ENCODE measurements around the gene CTCFL.
"Not testable (repeated sequence)": the region's sequence is repeated elsewhere in the genome, so short reads cannot be mapped to it uniquely, and the experiment has no call there.

Gene CTCFL

DNA sequence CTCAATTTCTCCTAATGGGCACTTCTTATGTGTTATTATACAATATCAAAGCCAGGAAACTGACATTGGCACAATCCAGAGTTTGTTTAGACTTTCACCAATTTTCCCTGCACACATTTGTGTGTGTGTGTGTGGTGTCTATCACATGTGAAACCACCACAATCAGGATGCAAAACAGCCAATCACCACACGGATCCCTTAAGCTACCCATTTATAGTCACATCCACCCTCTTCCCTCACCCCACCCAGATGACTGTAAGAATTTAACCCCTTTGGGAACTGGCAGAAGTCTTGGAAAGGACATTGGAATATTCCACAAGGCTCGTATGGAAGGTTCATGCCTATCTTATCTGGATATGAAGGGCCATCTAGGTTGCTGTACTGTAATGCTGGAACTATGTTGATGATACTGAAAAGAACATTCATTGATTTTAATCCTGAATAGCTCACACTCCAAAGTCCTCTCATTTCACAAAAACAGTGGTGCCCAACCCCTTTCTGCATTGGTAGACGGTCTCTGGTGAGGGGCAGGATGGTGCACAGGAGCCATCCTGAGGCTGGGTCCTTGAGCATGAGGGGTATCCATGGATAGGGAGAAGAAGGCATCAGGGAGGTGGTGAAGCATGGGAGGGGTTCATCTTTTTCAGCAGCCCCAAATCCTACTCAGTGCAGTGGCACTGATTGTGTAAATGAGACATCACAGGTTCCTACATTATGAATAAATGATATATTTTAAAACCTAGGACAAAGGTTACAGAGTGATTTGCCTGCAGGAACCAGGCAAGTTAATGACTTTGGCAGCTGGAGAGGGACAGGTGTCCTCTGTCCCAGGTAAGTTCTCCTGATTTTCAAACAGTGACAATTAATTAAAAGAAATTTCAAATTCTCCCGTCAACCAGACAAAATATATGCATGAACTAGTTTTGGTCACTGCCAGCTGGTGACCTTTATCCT, 12.1 kb upstream of the CTCFL start:
- no peak for DNase-seq

DNA sequence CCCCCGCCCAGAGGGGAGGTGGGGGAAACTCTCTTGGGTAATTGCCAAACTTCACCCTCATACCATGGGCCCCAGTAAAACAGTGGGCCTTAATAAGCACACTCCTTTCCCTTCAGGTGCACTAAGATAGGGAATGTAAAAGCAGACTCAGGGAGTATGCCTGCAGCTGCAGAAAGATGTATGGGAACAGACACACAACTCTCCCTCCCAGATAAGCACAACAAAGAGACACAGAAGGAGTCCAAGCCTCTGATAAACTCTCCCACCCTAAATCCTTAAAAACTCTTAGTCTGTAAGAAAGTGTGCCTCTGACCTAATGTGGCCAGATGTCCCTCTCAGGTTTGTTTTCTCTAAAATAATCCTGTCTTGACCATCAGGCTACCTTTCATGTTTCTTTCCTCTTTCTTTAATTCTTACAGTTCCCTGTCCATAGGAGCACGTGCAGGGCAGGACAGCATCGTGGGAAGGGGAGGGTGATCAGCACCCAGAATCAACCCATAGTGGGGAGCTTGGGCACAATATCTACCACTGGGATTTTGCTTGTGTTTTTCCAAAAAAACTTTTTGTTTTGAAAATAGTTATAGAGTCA, 11.3 kb upstream of the CTCFL start:
- no peak for DNase-seq

DNA sequence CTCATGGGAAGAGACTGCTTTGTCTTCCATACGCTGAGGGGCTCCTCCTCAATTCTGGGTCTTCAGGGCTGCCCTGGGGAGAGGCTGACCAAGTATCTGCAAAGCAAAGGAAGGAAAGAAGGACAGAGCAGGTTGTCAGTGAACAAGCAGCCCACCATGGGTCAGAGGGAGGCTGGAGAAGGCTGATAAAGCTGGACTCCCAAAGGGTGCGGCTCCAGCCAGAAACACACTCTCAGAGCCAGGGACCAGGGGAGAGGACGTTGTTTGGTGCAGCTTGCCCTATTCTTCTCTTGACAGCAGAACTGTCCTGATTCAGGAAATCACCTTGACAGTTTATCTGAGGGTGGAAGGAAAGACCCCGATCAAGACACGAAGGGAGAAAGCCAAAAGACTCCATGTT, 10.4 kb upstream of the CTCFL start:
- no peak for DNase-seq

DNA sequence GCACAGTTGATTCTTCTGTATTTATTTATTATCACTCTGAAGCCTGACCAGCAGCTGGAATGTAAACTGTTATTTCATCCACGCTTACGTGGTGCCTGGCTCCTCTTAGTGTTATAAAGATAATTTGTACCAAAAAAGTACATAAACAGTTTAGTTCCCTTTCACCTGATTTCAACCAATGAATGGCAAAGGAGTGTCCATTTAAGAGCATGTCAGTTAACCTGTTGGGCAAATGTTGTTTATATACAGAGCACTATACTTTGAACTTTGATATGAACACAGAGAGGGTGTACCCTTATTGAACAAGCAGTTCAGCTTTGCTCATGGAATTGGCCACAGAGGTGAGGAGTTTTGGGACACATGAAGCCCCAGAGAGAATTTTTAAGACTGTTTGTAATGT, 7.2 kb upstream of the CTCFL start:
- DNase-seq, result no peak

DNA sequence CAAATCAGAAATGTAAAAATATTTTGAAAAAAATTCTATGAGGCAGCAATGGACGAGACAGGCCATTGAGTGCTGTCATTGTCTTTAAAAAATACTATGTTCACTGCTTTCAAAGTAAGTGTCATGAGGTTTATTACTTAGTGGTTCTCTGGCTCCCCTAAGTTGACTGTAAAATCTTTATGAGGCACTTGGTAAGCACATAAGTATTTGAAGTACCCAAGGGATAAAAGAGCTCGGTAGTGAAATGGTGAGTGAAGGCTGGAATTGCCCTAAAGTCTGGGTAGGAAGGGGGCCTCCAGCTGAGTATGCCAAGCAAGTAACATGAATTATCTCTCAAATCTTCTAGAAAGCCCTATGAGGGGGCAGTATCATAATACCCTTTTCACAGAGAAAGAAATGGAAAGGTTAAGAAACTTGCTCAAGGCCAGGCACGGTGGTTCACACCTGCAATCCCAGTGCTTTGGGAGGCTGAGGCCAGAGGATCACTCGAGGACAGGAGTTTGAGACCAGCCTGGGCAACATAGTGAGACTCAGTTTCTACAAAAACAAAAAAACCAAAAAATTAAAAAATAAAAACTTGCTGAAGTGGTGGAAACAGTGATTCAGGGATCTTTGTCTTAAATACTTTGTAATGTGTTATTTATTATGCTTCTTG, 5.5 kb upstream of the CTCFL start:
- DNase-seq, result no peak

DNA sequence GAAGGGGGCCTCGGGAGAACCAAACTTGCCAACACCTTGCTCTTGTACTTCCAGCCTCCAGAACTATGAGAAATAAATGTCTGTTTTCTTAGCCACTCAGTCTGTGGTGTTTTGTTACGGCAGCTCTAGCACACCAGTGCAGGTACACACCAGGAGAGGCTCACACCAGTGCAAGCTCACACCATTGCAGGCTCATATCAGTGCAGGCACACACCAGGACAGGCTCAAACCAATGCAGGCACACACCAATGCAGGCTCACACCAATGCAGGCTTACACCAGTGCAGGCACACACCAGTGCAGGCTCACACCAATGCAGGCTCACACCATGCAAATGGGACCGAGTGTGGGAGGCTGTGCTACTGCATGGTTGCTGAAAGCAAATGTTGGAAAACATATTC, 4.9 kb upstream of the CTCFL start:
- DNase-seq, result no peak

DNA sequence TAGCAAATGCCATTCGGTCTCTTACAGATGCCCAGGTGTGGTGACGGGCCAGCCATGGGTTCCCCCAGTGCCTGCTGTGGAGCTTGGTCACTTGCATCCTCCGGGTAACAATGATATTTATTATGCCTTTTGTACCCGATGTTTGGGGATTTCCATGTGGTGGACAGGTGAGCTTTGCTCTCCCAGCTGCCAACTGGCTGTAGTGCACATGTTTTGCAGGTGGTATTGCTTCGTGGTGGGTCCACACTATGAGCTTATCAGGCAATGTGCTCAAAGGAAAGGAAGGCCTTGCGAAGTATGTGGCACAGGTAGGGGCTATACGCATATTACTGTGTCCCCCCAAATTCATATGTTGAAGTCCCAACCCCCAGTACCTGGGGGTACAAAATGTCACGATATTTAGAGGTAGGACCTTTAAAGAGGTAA, 4.2 kb upstream of the CTCFL start:
- DNase-seq, result no peak

DNA sequence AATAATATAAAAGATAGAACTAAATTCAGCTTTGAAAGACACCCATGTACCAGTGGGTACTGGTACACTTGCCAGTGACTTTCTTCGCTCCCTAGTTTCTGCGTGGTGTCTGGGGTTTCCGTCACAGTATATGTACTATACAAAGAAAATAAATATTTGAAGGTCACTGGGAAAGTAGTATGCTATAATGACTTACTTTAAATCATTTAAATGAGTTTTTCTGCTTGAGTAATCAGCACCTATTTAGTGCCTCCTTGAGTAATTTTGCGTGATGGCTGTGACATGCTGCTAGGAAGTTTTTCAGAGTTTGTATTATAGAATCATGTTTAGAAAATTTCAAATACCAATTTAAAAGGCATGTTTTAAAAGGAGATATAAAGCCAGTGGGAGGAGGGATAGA, 3.2 kb upstream of the CTCFL start:
- no peak for DNase-seq

DNA sequence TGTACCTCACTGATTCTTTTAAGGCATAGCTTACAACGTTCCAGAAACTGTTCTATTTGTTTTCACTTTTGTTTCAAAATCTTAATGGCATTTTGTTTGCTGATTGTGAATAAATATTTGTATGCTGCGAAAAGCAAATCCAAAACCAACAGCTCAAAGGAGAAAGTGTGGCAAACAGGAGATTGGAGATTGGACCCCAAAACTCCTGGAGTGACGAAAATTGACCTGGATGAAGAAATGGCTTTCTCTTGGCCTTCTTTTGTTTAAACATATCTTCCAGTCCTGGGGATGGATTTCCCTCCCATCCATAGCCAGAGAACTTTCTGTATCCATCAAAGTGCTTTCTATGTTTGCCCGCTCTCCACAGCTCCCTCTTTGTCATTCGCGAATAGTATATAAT, 2.8 kb upstream of the CTCFL start:
- no peak for DNase-seq

DNA sequence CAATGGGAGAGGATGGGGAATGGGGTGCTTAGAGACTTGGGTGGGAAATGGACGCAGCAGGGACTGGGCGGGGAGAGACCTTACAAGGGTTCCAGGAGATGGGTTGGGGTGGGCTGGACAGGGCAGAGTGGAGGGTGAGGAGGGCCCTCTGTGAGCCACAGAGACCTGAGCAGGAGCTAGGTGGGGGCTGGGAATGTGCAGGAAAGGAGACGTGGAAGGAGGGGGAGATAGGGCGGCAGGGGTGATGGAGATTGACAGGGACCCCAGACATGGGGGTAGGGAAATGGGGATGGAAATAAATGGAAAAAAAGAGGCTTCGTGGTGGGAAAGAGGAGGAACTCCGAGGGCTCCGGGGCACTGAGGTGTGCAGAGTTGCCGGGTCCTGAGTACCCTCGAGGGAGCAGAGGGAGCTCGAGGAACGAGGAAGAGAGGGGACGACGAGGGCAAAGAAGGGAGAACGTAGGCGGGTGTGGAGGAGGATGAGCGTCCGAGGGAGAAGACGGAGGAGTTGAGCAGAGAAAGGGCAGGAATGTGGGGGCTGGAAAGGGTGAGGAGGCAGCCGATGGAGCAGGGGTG, 2.0 kb upstream of the CTCFL start:
- no peak for DNase-seq

DNA sequence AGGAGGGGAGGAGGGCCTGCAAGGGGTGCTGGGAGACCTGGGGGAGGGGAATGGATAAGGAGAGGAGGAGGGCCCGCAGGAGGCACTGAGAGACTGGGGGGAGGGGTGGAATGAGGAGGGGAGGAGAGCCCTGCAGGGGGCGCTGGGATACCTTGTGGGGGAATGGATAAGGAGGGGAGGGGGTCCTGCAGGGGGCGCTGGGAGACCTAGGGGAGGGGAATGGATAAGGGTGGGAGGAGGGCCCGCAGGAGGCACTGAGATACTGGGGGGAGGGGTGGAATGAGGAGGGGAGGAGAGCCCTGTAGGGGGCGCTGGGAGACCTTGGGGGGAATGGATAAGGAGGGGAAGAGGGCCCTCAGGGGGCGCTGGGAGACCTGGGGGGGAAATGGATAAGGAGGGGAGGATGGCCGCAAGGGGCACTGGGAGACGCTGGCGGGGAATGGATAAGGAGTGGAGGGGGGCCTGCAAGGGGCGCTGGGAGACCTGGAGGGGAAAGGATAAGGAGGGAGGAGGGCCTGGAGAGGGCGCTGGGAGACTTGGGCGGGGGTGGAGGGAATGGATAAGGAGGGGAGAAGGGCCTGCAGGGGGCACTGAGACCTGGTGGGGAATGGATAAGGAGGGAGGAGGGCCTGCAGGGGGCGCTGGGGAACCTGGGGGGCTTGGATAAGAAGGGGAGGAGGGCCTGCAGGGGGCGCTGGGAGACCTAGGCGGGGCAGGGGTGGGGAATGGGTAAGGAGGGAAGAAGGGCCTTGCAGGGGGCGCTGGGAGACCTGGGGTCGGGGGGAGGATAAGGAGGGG, 1.3 kb upstream of the CTCFL start:
- DNase-seq, result no peak

DNA sequence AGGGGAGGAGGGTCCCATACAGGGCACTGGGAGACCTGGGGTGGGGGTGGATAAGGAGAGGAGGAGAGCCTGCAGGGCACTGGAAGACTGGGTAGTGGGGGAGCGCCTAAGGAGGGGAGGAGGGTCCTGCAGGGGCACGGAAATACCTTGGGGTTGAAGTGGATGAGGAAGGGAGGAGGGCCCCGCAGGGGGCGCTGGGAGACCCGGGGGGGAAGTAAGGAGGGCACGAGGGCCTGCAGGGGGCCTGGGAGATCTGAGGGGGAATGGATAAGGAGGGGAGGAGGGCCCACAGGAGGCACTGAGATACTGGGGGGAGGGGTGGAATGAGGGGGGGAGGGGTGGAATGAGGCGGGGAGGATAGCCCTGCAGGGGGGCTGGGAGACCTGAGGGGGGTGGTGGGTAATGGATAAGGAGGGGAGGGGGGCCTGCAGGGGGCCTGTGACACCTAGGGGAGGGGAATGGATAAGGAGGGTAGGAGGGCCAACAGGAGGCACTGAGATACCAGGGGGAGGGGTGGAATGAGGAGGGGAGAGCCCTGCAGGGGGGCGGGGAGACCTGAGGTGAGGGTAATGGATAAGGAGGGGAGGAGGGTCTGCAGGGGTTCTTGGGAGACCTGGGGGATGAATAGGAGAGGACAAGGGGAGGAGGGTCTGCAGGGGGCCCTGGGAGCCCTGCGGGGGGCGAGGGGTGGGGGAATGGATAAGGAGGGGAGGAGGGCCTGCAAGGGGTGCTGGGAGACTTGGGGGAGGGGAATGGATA, 567 bp upstream of the CTCFL start:
- no peak for DNase-seq

DNA sequence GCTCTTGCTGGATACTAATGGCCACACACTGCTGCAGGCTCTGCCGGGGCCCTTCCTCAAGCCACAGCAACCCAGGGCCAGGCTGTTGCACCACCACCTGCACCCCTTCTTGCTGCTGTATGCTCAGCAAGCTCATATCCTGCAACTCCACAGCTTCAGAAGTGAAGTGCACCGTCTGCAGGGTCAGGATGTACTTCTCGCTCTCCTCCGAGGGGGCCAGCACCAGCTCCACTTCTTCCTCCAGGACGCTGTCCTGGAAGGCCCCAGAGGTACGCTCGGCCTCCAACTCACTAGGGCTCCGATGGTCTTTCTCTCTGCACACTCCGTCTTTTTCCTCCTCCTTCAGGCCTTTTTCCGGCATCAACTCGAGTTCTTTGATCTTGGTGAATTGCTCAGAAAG, 1.2 kb downstream of the CTCFL start:
- DNase-seq, result no peak

DNA sequence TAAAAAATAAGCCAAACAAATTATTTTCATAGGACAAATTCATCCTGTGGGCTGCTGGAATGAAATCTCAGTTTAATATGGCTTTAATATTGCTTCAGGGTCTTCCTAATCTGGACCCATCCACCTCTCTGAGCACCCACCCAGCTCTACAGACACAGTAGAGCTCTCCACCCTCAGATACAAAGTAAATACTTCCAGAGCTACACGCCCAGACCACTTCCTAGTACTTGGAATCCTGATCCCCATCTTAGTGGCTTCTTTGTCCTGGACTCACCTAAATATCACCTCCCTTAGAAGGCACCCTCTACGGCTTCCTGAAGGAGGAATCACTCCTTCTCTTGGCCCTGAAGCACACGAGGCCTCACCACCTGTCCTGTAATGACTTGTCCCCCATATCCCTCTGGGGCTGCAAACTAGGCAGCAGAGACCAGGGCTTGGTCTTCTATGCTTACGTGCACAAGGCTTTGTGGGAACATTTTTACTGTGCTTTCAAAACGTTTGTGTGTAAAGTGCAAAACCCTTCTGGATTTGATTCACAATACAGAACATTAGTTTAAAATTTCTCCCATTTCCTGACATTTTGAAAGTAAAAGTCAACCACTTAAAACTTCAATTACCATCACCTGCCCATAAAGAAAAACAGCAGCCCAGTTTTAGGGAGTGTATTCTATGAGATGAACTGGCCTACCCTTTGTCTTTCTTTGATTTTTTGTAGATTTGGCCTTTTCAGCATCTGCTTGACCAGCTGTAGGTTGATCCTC, 2.4 kb downstream of the CTCFL start:
- DNase-seq, result no peak

DNA sequence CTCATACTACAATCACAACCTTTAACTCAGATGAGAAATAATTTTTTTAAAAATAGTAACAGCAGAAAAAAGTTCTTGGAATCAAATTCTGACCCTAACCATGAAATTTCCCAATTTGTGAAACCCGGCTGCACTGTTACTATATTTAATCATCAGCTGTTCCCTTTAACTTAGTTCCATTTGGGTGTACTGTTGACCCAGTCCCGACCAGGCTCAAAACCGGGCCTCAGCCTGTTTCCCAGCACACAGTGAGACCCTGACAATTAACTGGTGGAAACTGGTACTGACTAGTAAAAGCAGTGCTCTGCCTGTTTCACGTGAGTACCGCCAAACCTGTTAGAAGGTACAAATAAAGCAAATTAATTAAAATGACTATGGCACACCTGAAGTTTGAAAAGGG, 7.0 kb downstream of the CTCFL start:
- no peak for DNase-seq

DNA sequence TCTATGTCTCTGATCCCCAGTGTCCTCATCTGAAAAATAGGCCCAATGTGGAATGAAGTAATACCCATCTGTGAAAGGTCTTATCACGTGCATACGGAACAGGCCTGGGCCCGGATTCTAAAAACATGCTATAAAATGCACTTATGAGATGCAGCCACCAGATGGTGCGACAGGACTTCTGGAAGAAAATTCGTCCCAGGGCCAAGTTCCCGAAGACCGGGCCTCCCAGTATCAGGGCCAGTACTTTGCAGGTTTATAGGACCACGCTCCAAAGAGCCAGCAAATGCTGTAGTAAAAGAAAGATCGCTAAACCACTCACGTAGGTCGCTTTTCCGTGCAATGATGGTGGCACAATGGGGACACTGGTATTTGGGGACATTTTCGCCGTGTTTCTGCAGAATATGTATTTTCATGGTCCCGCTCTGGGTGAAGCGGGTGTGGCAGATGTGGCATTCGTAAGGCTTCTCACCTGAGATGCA, 10.6 kb downstream of the CTCFL start:
- peak; percentile 55 for DNase-seq

DNA sequence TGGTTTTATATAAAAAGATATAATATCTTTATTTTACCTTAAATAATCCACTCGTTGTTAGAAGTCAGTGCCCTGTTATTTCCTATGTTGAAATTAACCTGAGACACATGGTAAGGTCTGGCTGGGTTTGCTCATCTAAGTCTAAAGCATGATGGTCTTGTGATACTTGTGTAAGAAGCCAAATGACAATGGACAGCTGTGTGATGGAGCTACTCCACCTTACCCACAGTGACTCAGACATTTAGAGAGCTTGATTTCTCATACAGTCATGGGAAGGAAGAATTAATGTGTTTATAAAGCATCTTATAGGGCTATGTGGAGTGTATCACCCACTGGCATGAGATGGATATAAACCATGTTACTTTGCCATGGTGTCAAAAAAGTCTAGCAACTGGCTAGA, 11.7 kb downstream of the CTCFL start:
- DNase-seq, result no peak

DNA sequence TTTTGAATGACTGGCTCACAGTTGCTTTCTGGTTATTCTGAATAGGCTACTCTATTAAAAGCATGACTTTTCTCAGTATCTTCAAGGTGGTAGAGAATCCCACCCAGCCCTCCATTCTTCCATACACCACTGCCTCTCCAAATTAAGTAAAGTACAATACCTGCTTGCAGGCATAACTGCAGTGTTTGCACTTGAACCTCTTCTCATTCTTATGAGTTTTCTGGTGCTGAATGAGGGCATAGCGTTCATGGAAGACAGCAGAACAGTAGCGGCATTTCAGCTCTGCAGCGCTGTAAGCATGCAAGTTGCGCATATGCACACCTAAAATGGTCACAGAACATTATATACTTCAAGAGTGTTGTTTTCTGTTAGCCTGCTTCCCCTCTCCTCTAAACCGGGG, 12.5 kb downstream of the CTCFL start:
- no peak for DNase-seq

DNA sequence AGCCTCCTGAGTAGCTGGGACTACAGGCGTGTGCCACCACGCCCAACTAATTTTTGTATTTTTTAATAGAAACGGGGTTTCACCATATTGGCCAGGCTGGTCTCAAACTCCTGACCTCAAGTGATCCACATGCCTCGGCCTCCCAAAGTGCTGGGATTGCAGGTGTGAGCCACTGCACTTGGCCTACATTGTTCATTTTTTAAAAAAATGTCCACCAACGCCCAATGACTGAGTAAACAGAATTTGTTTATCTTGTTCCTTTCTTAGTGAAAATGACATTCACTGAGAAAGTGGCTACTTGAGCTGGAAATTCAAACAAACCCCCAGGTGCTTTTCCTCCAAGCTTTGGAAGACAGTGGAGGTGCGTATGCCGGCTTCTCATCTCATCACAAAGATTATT, 13.2 kb downstream of the CTCFL start:
- DNase-seq, result not testable (repeated sequence)

DNA sequence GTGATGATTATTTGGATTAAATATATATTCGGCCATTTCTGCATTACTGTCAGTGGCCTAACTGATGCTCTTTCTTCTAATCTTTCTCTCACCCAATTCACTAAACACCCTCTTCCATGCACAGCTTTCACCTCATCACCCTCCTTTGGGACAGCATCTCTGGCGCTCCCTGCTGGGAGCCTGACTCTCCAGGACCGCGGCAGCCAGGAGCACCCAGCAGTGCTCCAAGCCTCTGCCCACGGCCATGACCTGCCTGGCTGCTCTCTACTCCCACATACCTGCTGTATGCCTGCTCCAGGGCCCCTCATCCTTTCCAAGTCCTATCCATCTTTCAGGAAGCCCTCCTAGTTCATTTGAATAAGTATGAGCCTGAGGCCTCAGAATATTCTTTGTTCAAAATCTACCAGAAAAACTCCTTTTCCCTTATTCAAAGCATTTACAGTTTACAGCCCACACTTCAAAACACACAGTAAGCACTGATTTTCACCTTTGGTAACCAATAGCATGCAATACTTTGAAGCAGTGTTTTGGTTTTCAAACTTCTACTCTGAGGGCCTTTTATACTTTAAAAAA, 15.2 kb downstream of the CTCFL start:
- peak; percentile 20 for DNase-seq

All from fibroblast of skin of scalp (primary cell).